Measurements from ENCODE around the gene EPX.

DNA sequence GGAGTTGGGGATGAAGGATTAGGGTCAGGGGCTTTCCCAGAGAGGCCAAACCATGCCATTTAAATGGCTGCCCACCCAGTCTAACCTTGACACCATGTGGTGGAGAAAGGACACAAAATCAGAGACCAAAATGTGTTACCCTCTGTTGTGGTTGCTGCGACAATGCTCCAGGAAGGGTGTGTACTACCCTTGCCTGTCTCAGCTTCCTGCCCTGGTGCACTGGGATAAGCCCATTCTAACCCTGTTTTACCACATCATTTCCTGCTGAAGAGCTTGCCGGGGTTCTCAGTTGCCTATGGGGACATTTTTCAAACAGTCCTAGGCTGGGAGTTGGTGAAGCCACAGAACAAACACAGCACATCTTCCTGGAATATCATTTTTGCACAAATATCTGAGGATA lies 39.5 kb upstream of the EPX start:
- TF ChIP-seq, protein P1, sequence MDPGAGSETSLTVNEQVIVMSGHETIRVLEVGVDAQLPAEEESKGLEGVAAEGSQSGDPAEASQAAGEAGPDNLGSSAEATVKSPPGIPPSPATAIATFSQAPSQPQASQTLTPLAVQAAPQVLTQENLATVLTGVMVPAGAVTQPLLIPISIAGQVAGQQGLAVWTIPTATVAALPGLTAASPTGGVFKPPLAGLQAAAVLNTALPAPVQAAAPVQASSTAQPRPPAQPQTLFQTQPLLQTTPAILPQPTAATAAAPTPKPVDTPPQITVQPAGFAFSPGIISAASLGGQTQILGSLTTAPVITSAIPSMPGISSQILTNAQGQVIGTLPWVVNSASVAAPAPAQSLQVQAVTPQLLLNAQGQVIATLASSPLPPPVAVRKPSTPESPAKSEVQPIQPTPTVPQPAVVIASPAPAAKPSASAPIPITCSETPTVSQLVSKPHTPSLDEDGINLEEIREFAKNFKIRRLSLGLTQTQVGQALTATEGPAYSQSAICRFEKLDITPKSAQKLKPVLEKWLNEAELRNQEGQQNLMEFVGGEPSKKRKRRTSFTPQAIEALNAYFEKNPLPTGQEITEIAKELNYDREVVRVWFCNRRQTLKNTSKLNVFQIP (CRISPR knock-in tag; IDR thresholded peaks at IDR 0.05; ENCODE audit: borderline replicate concordance, low read depth) = no peak
- TF ChIP-seq TCF4 (CRISPR knock-in tag; IDR thresholded peaks at IDR 0.05; ENCODE audit: borderline replicate concordance) (no peak), ESRRG (CRISPR knock-in tag; IDR thresholded peaks at IDR 0.05) (no peak), RARB (CRISPR knock-in tag; IDR thresholded peaks at IDR 0.05) (no peak)

Data from SK-N-SH treated with all-trans-retinoic acid at 6 μM for 48 hours (cell line).